Activated CD8-positive, alpha-beta T cell treated with anti-CD3 and anti-CD28 coated beads, Interleukin-2, amount 10 ng/mL, durations not matched to agents 7 days and 5 days (primary cell): ENCODE results near the gene HSPA12A. TPM values are rescaled to one million over a fixed set of nuclear protein-coding genes. Genes with fewer than 3 reads are reported as not detected.

Source experiments
- ATAC-seq: fragments of 150-1000 bp; cut with Tn5 transposase; one replicate; pipeline ENCODE4 v1.10.0; 2021; ENCODE audit warnings: moderate library complexity
- CTCF ChIA-PET: fragments of 350-600 bp; sonication (Branson Sonifier 250); formaldehyde crosslinking; loops from one replicate; lab custom pipeline; 2021; ENCODE audit warnings: antibody characterized with exemption; lab: Charles Lee
- POLR2A ChIA-PET: fragments of 350-600 bp; sonication (Branson Sonifier 250); formaldehyde crosslinking; loops from one replicate; lab custom pipeline; 2021; ENCODE audit warnings: antibody characterized with exemption; lab: Charles Lee
- DNase-seq: peaks from one replicate; pipeline ENCODE4 v3.0.0-alpha.2; 2020
- H3K27ac Mint-ChIP-seq: one replicate; pipeline ENCODE4 v1.8.0; 2021; ENCODE audit warnings: mild to moderate bottlenecking, mixed read lengths
- H3K27me3 Mint-ChIP-seq: one replicate; pipeline ENCODE4 v1.8.0; 2021; ENCODE audit warnings: low read depth, mixed read lengths
- H3K36me3 Mint-ChIP-seq: one replicate; pipeline ENCODE4 v1.8.0; 2021; ENCODE audit warnings: low read depth, mixed read lengths
- H3K4me1 Mint-ChIP-seq: one replicate; pipeline ENCODE4 v1.8.0; 2021; ENCODE audit warnings: low read depth, mixed read lengths
- H3K4me3 Mint-ChIP-seq: one replicate; pipeline ENCODE4 v1.8.0; 2021; ENCODE audit warnings: mild to moderate bottlenecking, mixed read lengths
- H3K9me3 Mint-ChIP-seq: one replicate; pipeline ENCODE4 v1.8.0; 2022; ENCODE audit warnings: mixed read lengths; ENCODE audit not compliant: insufficient read depth
- total RNA-seq, 2 experiments: library from RNA; stranded (reverse); gene quantifications; one replicate each; pipeline ENCODE4 v1.2.3, GENCODE V29; 2021

The HSPA12A gene
- total RNA-seq, 2 experiments from 2014 or later = not detected

DNA sequence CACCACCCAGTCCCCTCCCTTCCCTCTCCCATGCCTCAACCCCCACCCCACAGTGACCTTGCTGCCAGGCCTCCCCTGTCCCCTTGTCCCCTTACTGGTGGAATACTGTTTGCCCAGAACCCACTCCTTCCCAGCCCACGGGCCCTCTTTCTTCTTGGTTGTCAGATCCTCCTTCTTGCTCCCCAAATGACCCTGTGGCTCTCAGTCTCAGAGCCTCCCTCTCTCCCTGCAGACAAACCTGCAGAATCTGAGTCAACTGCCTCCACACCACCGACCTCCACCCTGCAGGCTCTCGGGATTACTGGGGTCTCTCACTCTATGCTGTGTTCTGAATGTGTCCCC, 47.5 kb downstream of the HSPA12A start:
- DNase-seq = no peak
- no peaks in the 10 kb centered on the region for H3K9me3 Mint-ChIP-seq
- no peak overlapping the region for H3K4me3 Mint-ChIP-seq
- no peaks in the 10 kb centered on the region for H3K4me1 Mint-ChIP-seq
- ATAC-seq = no peak
- no peaks in the 10 kb centered on the region for H3K36me3 Mint-ChIP-seq
- ChIA-PET CTCF (no interaction called here), POLR2A (no interaction called here)
- H3K27ac Mint-ChIP-seq = no peak overlapping the region
- peaks cover 21% of the 10 kb centered on the region for H3K27me3 Mint-ChIP-seq

DNA sequence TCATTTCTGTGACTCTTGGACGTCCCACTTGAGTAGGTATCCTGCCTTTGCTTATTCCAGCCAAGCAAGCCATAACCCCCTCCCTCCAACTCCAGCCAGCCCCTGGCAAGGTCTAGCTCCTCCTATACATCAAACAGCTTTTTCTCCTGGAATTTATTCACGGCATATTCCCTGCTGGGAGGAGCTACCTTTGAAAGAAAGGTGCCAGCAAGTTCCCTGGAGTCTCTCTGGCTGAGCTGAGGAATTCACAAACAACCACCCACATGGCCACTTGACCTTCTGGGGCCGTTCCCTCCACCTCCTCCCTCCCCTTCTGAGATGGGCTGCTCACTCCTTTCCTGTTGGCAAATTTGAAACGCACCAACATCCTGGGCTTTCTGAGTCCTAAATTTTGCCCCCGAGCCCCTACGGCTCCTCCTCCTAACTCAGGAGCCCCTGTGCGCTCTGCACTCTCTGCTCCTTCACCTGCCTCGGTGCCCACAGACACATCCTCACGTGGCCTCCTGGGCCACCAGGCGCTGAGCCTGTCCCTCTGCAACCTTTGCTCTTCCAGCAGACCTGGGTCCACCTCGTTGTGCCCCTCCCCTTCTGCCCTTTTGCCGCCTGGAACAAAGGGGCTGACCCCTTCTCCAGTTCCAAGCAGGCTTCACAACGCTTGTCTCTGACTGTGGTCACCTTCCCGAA, 48.0 kb downstream of the HSPA12A start:
- H3K4me1 Mint-ChIP-seq = no peaks in the 10 kb centered on the region
- H3K36me3 Mint-ChIP-seq = no peaks in the 10 kb centered on the region
- H3K4me3 Mint-ChIP-seq = no peak overlapping the region
- DNase-seq (no peak), ATAC-seq (no peak)
- H3K9me3 Mint-ChIP-seq = no peaks in the 10 kb centered on the region
- H3K27me3 Mint-ChIP-seq = peaks cover 21% of the 10 kb centered on the region
- ChIA-PET CTCF (no interaction called here), POLR2A (no interaction called here)
- H3K27ac Mint-ChIP-seq = no peak overlapping the region

DNA sequence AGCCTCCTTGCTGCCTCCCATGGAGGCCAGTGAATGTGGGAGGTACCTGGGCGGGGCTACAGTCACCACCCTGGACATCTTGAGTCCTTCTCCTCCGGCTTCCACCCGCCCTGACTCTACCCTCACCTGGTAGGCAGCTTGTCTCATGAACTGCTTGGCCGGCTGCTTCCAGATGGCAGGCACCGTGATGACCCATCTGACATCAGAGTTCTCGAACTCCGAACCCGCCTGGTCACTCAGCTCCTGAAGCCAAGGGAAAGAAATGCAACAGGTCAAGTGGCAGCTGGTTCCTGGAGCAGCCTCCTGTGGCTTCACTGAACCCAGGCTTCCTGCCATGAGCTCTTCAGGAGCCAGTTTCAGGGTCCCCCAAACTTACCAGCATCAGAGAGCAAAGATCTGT, 50.1 kb downstream of the HSPA12A start:
- ChIA-PET CTCF (interaction anchor here (1.2 kb wide), 2 partner anchors 10 to 96 kb away, joined by 4 to 5 read pairs; no protein-coding TSS in a partner anchor), POLR2A (no interaction called here)
- no peak for DNase-seq
- no peak overlapping the region for H3K4me3 Mint-ChIP-seq
- no peak for ATAC-seq
- H3K27ac Mint-ChIP-seq = no peak overlapping the region
- no peaks in the 10 kb centered on the region for H3K4me1 Mint-ChIP-seq
- H3K9me3 Mint-ChIP-seq = no peaks in the 10 kb centered on the region
- H3K27me3 Mint-ChIP-seq = peaks cover 20% of the 10 kb centered on the region
- H3K36me3 Mint-ChIP-seq = no peaks in the 10 kb centered on the region

DNA sequence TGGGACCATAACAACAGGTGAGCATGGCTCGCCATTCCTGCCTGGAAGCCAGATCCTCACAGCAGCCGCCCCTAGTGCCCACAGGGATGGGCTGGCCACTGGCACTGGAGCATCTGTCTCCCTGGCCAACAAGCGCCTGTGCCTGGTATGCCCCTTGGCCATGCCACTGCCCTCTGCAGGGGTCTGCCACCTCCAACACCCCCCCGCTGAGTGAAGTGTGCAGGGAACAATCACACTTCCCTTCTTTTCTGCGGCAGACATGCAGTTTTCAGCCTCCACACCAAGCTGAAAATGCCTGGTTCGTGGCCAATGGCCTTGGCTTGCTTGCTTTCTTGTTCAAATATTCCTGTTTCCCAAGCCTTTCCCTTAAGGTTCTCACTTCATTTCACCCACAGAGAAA, 50.7 kb downstream of the HSPA12A start:
- H3K27me3 Mint-ChIP-seq = peaks cover 20% of the 10 kb centered on the region
- no peak overlapping the region for H3K4me3 Mint-ChIP-seq
- no peak overlapping the region for H3K27ac Mint-ChIP-seq
- ATAC-seq (no peak), DNase-seq (no peak)
- H3K4me1 Mint-ChIP-seq = no peaks in the 10 kb centered on the region
- H3K9me3 Mint-ChIP-seq = no peaks in the 10 kb centered on the region
- POLR2A ChIA-PET = no interaction called here
- CTCF ChIA-PET = interaction anchor here (1.2 kb wide), 2 partner anchors 10 to 97 kb away, joined by 4 to 5 read pairs; no protein-coding TSS in a partner anchor
- H3K36me3 Mint-ChIP-seq = no peaks in the 10 kb centered on the region

DNA sequence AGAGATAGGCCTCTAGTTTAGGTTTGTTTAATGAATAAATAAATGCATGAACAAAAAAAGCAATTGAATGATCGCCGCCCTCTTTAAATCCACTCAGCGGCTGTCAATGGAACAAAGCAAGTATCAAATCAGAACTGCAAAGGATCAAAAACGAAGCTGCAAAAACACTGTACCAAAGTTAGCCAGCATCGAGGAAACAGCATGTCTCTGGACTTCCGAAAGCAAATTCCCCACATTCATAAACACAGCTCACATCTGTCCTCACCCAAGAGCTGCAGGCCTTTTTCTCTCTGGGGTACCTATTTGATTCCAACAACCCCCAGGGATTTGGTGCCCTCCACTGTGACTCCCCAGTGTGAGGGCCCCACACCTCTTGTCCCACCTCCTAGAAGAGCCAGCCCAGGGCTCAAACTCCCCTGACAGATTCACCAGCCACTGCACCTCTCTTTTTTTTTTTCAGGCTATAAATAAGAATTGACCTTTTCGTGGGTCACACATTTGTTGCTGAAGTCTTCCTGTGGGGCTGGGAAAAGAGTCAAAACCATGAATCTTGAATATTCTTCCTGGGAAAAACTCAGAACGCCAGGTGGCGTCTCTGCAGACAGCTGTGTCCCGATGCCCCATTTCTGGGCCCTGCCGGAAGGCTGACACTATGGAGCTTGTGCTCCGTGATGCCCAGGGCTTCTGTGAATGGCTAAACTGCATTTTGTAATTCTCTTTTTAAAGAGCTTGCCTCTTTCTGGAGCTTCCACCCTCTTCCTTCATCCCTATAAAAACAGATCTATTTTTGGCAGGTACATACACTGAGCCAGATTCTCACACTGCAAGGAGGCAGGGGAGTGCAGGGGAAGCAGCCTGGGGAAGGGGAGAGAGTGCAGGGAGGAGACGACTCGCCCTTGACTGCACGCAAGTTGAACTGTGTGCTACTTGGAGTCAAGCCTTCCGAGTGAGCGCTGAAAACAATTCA, 51.7 kb downstream of the HSPA12A start:
- H3K4me1 Mint-ChIP-seq = no peaks in the 10 kb centered on the region
- H3K27ac Mint-ChIP-seq = no peak overlapping the region

DNA sequence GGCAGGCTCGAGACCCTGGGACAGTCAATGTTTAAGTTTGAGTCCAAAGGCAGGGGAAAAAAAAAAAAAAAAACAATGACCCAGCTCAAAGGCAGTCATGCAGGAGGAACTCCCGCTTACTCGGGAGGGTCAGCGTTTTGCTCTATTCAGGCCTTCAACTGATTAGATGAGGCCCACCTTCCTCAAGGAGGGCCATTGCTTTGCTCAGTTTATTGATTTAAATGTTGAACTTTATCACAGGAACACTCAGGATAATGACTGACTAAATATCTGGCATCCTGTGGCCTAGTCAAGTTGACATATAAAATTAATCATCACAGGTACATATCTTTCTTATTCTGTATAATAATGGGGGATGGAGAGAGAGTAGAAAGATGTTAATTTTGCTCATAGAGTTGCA, 52.6 kb downstream of the HSPA12A start:
- Mint-ChIP-seq H3K9me3 (no peaks in the 10 kb centered on the region), H3K36me3 (no peaks in the 10 kb centered on the region), H3K4me1 (no peaks in the 10 kb centered on the region), H3K27ac (no peak overlapping the region), H3K27me3 (peaks cover 18% of the 10 kb centered on the region), H3K4me3 (no peak overlapping the region)
- ChIA-PET POLR2A (no interaction called here), CTCF (interaction anchor here (1.6 to 2.0 kb wide), 2 partner anchors 97 to 99 kb away, joined by 3 to 4 read pairs; no protein-coding TSS in a partner anchor)
- DNase-seq (no peak), ATAC-seq (no peak)

More for the DNA sequence above, 51.7 kb downstream of the HSPA12A start:
- Mint-ChIP-seq H3K27me3 (peaks cover 18% of the 10 kb centered on the region), H3K9me3 (no peaks in the 10 kb centered on the region), H3K4me3 (no peak overlapping the region), H3K36me3 (no peaks in the 10 kb centered on the region)
- POLR2A ChIA-PET = no interaction called here
- ATAC-seq (no peak), DNase-seq (no peak)
- CTCF ChIA-PET = interaction anchor here (1.6 to 2.0 kb wide), 2 partner anchors 96 to 98 kb away, joined by 3 to 4 read pairs; no protein-coding TSS in a partner anchor

DNA sequence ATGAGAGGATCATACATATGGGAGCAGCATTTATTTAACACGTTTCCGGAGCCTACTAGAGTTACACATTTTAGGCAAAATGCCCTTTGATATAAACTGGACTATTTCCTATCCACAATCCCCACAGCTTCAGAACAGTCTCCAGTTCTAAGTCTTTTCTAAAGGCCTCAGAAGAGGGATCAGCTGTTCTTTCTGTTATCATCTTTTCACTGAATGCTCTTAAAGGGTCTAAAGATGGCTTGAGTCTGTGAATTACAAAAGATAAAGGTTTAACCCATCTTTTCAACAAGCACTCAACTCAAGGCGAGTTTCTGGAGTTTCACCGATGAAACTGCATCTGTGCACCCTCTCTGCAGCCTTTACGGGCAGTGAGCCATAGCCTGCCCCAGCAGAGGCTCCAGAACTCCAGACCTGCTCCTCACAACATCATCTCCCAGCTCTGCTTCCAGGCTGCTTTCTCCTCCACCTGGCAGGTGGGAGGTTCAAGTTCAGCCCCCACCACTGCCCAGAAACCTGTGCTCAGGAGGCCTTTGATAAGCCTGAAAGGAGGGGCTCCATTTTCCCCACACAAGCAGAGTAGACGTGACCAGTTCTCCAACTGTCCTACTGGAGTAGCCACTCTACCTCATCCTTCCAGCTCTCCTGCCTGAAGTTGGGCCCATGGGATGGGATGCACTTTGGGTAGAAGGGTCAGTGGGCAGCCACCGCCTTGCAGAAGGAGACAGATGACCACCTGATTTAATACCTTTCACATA, 53.4 kb downstream of the HSPA12A start:
- CTCF ChIA-PET = interaction anchor here (0.9 to 1.6 kb wide), 2 partner anchors 99 to 108 kb away, joined by 3 read pairs; no protein-coding TSS in a partner anchor

DNA sequence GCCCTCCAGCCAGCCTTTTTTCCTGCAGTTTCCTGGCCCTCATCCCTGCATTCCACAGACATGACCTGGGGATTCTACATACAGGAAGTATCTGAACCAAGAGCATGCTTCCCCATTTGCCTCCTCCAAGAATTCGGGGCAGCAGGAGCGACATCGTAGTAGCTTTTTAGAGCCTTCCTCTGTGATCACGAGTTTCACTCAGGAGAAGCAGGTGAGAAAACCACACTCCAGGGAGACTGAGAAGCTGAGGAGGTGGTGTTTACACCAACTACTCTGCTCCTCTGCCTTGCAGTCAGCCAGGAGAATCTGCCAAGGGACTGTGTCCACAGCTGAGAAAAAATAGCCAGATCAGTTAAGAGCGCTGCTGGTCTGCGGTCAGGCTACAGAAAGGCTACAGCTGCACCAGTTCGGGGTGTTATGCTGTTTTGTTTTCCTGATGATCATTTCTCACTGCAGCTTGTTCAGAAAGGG, 54.1 kb downstream of the HSPA12A start:
- Mint-ChIP-seq H3K36me3 (no peaks in the 10 kb centered on the region), H3K27ac (no peak overlapping the region), H3K9me3 (no peaks in the 10 kb centered on the region), H3K4me3 (no peak overlapping the region), H3K4me1 (no peaks in the 10 kb centered on the region), H3K27me3 (peaks cover 16% of the 10 kb centered on the region)
- ChIA-PET POLR2A (no interaction called here), CTCF (interaction anchor here (1.2 to 2.9 kb wide), 2 partner anchors 12 to 100 kb away, joined by 3 to 13 read pairs; no protein-coding TSS in a partner anchor)
- DNase-seq (no peak), ATAC-seq (no peak)

More for the DNA sequence above, 53.4 kb downstream of the HSPA12A start:
- POLR2A ChIA-PET = no interaction called here
- no peaks in the 10 kb centered on the region for H3K9me3 Mint-ChIP-seq
- H3K27me3 Mint-ChIP-seq = peaks cover 18% of the 10 kb centered on the region
- no peak overlapping the region for H3K4me3 Mint-ChIP-seq
- no peaks in the 10 kb centered on the region for H3K4me1 Mint-ChIP-seq
- DNase-seq = no peak
- no peaks in the 10 kb centered on the region for H3K36me3 Mint-ChIP-seq
- no peak overlapping the region for H3K27ac Mint-ChIP-seq
- no peak for ATAC-seq

DNA sequence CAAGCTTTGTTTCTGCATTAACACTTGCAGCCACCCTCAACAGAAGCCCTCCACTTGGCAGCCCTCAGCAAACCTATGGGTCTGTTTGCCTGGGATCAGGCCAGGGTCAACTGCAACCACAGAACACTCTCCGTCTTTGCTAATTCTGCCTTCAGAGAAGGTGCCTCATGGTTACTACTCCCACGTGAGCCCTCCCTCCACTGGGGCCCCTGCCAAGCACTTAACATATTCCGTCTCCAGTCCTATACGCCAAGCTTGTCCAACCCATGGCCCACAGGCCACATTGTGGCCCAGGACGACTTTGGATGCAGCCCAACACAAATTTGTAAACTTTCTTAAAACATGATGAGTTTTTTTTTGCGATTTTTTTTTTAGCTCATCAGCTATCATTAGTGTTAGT, 54.7 kb downstream of the HSPA12A start:
- ChIA-PET POLR2A (interaction anchor here (0.6 kb wide), 1 partner anchor 196 kb away, joined by 3 read pairs; no protein-coding TSS in a partner anchor), CTCF (interaction anchor here (1.2 to 2.9 kb wide), 3 partner anchors 11 to 487 kb away, joined by 3 to 13 read pairs (median 4); no protein-coding TSS in a partner anchor)
- Mint-ChIP-seq H3K27me3 (peaks cover 10% of the 10 kb centered on the region), H3K4me1 (no peaks in the 10 kb centered on the region), H3K36me3 (no peaks in the 10 kb centered on the region), H3K27ac (no peak overlapping the region), H3K4me3 (no peak overlapping the region), H3K9me3 (no peaks in the 10 kb centered on the region)
- DNase-seq (no peak), ATAC-seq (no peak)

DNA sequence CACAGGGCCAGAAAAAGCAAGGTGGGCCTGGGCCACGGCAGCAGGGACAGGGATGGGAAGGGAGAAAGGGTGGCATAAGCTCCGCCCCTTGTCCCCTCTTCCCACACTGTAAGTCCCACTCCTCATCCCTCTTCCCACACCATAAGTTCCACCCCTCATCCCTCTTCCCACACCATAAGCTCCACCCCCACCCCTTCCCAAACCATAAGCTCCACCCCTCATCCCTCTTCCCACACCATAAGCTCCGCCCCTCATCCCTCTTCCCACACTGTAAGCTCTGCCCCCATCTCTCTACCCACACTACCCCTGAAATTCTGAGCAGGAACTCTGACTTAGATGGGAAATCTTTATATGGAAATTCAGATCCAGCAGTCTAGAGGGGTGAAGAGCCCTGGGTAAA, 55.7 kb downstream of the HSPA12A start:
- Mint-ChIP-seq H3K9me3 (no peaks in the 10 kb centered on the region), H3K4me3 (no peak overlapping the region), H3K27me3 (peaks cover 11% of the 10 kb centered on the region), H3K4me1 (no peaks in the 10 kb centered on the region), H3K36me3 (no peaks in the 10 kb centered on the region), H3K27ac (no peak overlapping the region)
- DNase-seq (no peak), ATAC-seq (no peak)
- ChIA-PET POLR2A (no interaction called here), CTCF (interaction anchor here (1.5 to 2.9 kb wide), 2 partner anchors 102 to 488 kb away, joined by 4 to 13 read pairs; no protein-coding TSS in a partner anchor)

DNA sequence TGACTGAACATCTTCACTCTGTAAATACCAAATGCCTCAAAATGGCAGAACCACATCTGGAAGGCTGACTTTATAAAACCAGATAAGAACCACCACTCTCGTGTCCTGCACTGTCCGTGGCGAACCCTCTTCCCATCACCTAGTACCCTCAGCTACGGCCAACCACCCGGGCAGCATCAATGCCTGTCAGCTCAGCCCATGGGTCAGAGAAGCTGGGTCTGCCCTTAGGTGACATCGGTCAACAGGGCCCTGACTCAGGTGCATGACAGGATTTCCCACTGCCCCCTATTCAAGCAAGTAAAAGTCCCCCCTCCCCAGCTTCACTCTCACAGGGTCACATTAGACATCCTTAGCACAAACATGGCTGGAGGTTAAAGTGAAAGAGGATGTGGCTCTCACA, 56.6 kb downstream of the HSPA12A start:
- no peak for DNase-seq
- POLR2A ChIA-PET = no interaction called here
- ATAC-seq = no peak
- Mint-ChIP-seq H3K27me3 (peaks cover 11% of the 10 kb centered on the region), H3K9me3 (no peaks in the 10 kb centered on the region), H3K27ac (no peak overlapping the region), H3K36me3 (no peaks in the 10 kb centered on the region), H3K4me1 (no peaks in the 10 kb centered on the region), H3K4me3 (no peak overlapping the region)
- CTCF ChIA-PET = interaction anchor here (0.6 to 2.9 kb wide), 3 partner anchors 32 to 531 kb away, joined by 3 to 13 read pairs (median 3); no protein-coding TSS in a partner anchor
